Dendritic cell treated with granulocyte-macrophage colony-stimulating factor and Interleukin-4, amounts not matched to agents 40 ng/mL and 50 ng/mL, for 4 days (primary cell): Measurements from ENCODE around the gene NT5DC1.
"Not testable (repeated sequence)": the region's sequence is repeated elsewhere in the genome, so short reads cannot be mapped to it uniquely, and the experiment has no call there.

Experiments used
- H3K27ac Mint-ChIP-seq: one replicate; pipeline ENCODE4 v1.8.0; 2022; ENCODE audit warnings: mild to moderate bottlenecking, mixed read lengths
- H3K27me3 Mint-ChIP-seq: one replicate; pipeline ENCODE4 v1.8.0; 2022; ENCODE audit warnings: mild to moderate bottlenecking, mixed read lengths
- H3K36me3 Mint-ChIP-seq: one replicate; pipeline ENCODE4 v1.8.0; 2022; ENCODE audit warnings: low read depth, mixed read lengths
- H3K4me1 Mint-ChIP-seq: one replicate; pipeline ENCODE4 v1.8.0; 2022; ENCODE audit warnings: low read depth, mixed read lengths
- H3K4me3 Mint-ChIP-seq: one replicate; pipeline ENCODE4 v1.8.0; 2022; ENCODE audit warnings: mild to moderate bottlenecking, moderate library complexity, mixed read lengths
- H3K9me3 Mint-ChIP-seq: one replicate; pipeline ENCODE4 v1.8.0; 2022; ENCODE audit warnings: mixed read lengths
- intact Hi-C: fragments of 100-400 bp; cut with micrococcal nuclease; formaldehyde crosslinking; loops from one replicate; pipeline ENCODE4 v1.15.0; 2022

The NT5DC1 gene

DNA sequence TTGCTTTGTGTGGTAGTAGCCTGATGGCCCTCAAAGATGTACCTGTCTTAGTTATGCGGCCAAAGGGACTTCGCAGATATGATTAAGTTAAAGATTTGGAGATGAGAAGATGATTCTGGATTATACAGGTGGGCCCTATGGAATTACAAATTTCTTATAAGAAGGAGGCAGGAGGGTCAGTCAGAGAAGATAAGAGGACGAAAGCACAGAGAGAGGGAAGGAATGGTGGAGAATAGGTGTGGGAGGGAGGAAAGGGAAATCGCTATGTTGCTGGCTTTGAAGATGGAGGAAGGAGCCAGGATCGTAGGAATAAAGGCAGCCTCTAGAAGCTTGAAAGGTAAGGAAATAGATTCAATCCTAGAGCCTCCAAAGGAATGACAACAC, 180.3 kb downstream of the NT5DC1 start:
- Mint-ChIP-seq H3K4me1 (peaks cover 38% of the 10 kb centered on the region), H3K36me3 (peaks cover 32% of the 10 kb centered on the region), H3K4me3 (no peak overlapping the region), H3K27me3 (no peaks in the 10 kb centered on the region), H3K27ac (peak overlapping the region; percentile 91), H3K9me3 (no peaks in the 10 kb centered on the region)
- intact Hi-C loops: no loop called here

DNA sequence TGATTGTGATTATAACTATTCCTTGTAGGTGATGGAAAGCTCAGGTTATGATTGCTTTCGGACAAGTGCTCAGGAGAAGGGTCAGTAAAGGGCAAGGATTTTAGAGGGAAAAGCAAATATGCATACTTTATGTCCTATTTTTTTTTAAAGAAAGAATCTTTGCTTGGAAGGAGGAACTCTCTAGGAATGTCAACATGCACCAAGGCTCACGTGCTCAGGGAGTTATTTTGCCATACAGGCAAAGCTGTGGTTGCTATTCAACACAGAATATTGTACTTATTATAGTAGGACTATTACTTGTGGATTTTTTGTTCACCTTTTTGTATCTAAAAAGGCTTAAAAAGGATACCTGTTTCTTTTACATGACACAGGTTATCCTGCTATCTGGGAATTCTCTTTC, 182.0 kb downstream of the NT5DC1 start:
- intact Hi-C loops: no loop called here
- no peaks in the 10 kb centered on the region for H3K27me3 Mint-ChIP-seq
- H3K4me3 Mint-ChIP-seq: no peak overlapping the region
- H3K27ac Mint-ChIP-seq: no peak overlapping the region
- peaks cover 25% of the 10 kb centered on the region for H3K4me1 Mint-ChIP-seq
- H3K9me3 Mint-ChIP-seq: no peaks in the 10 kb centered on the region
- peaks cover 23% of the 10 kb centered on the region for H3K36me3 Mint-ChIP-seq

DNA sequence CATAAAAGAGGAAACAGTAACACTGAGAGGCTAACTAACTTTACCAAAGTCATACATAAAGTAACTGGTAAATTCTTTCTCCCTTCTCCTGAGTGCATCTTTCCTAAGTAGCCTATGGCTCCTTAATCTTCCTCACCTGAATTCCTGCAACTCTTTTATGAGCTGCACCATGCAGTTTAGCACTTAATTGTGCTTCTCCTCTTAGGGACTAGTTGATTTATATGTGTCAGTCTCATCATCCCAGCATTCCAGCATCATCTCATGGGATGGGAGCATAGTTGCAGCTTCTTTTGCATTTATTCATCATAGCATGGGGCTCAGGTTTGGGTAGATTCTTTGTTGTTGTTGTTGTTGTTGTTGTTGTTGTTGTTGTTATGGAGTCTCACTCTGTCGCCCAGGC, 182.5 kb downstream of the NT5DC1 start:
- Mint-ChIP-seq H3K36me3 (peaks cover 18% of the 10 kb centered on the region), H3K4me3 (no peak overlapping the region), H3K9me3 (no peaks in the 10 kb centered on the region), H3K27me3 (no peaks in the 10 kb centered on the region), H3K4me1 (peaks cover 20% of the 10 kb centered on the region), H3K27ac (no peak overlapping the region)
- intact Hi-C loops: no loop called here

DNA sequence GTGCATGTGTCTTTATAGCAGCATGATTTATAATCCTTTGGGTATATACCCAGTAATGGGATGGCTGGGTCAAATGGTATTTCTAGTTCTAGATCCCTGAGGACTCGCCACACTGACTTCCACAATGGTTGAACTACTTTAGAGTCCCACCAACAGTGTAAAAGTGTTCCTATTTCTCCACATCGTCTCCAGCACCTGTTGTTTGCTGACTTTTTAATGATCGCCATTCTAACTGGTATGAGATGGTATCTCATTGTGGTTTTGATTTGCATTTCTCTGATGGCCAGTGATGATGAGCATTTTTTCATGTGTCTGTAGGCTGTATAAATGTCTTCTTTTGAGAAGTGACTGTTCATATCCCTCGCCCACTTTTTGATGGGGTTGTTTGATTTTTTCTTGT, 184.3 kb downstream of the NT5DC1 start:
- not testable (repeated sequence) for H3K27ac Mint-ChIP-seq, H3K9me3 Mint-ChIP-seq, H3K27me3 Mint-ChIP-seq, H3K36me3 Mint-ChIP-seq, H3K4me3 Mint-ChIP-seq, H3K4me1 Mint-ChIP-seq
- intact Hi-C loops: loop anchor here (5.0 kb wide), 1 partner anchor 87 kb away; the partner anchor contains the start of gene DSE

DNA sequence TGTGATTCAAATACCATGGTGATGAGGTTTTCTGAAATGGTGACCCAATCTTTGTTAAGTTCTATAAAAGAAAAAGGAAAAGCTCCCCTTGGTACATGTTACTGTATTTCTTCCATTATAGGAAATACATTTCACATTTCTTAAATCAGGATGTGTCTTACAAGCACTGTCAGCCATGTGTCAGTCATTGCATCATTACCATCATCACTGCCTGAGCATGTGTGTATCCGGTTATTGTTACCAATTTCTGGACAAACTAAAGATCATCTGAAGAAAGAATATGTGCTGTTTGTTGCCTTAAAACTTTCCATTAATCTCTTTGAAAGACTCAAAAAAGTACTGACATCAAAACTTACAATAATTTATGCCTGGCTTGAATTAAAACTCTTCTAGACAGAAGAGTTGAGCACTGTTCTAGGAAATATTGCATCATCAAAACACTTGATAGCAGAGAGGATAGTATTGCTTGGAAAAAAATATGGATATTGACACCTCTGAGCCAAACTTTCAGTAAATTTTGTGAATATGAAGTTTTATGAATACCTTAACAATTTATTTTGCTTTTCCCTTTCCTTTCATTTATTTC, 186.2 kb downstream of the NT5DC1 start:
- no peaks in the 10 kb centered on the region for H3K36me3 Mint-ChIP-seq
- no peaks in the 10 kb centered on the region for H3K27me3 Mint-ChIP-seq
- H3K9me3 Mint-ChIP-seq: no peaks in the 10 kb centered on the region
- no peaks in the 10 kb centered on the region for H3K4me1 Mint-ChIP-seq
- no peak overlapping the region for H3K4me3 Mint-ChIP-seq
- intact Hi-C loops: loop anchor here (1.0 to 5.0 kb wide), 2 partner anchors 85 to 245 kb away; partner anchors contain the start of gene DSE
- H3K27ac Mint-ChIP-seq: no peak overlapping the region

DNA sequence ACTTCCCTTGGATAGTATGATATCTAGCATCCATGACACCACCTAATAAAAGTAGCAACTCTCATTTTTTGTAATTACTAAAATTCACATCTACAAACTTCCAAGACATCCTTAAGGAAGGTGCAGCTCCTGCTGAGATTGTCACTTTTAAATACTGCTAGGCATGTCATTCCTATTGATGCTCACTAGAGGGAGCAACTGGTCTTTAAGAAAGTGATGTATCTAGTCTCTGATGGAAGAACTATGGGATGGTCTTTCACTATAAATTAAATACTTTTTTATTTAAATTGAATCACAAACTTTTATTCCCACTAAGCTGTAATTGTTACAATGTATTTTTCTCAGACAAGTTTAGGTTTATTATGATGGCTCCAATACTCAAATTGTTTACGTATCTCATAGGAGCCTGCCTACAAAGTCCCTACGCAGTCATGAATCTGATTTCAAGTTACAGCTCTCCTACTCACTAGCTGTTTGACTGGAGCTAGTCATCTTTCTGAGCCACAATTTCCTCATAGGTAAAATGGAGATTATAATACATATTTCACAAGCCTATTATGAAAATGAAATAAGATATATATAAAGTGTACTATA, 187.1 kb downstream of the NT5DC1 start:
- Mint-ChIP-seq H3K4me3 (no peak overlapping the region), H3K27ac (no peak overlapping the region), H3K27me3 (no peaks in the 10 kb centered on the region), H3K9me3 (no peaks in the 10 kb centered on the region), H3K4me1 (no peaks in the 10 kb centered on the region), H3K36me3 (no peaks in the 10 kb centered on the region)
- intact Hi-C loops: loop anchor here (1.0 to 5.0 kb wide), 2 partner anchors 85 to 245 kb away; partner anchors contain the start of gene DSE

DNA sequence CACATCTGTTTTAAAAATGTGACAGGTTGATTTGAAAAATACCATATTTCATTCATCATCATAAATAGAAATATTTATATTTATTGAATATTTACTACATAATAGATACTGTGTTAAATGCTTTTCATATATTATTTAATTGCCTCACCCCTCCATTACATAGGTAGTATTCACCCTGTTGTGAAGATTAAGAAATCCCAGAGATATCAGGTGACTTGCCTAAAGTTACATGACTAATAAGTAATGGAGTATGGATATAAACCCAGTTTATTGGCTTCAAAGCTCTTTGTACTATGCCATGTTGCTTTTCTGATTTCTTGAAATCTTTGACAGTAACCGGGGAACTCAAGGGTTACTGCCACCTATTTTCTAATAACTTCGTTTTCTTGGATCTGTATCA, 189.2 kb downstream of the NT5DC1 start:
- H3K4me3 Mint-ChIP-seq: no peak overlapping the region
- H3K4me1 Mint-ChIP-seq: peaks cover 8% of the 10 kb centered on the region
- H3K36me3 Mint-ChIP-seq: no peaks in the 10 kb centered on the region
- intact Hi-C loops: loop anchor here (5.0 kb wide), 1 partner anchor 82 kb away; the partner anchor contains the start of gene DSE
- no peak overlapping the region for H3K27ac Mint-ChIP-seq
- no peaks in the 10 kb centered on the region for H3K9me3 Mint-ChIP-seq
- no peaks in the 10 kb centered on the region for H3K27me3 Mint-ChIP-seq

DNA sequence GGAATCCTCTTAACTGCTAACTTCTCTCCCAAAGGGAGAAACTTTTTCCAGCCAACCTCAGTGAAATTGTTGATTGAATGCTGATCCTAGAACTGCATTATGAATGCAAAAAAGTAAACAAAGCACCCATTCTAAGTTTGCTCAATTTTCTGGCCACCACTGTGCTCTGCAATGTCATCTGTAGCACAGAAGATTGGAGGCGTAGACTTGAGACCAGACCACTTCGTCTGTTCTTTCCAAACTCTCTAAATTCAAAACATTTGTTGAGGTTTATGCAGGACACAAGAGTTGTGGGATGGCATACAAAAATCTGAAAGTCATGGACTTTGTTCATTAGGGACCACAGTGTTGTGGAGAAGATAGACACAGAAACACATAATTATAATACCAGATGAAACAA, 190.1 kb downstream of the NT5DC1 start:
- Mint-ChIP-seq H3K27ac (no peak overlapping the region), H3K36me3 (no peaks in the 10 kb centered on the region), H3K9me3 (no peaks in the 10 kb centered on the region), H3K4me1 (peaks cover 11% of the 10 kb centered on the region), H3K27me3 (no peaks in the 10 kb centered on the region), H3K4me3 (no peak overlapping the region)
- intact Hi-C loops: no loop called here

DNA sequence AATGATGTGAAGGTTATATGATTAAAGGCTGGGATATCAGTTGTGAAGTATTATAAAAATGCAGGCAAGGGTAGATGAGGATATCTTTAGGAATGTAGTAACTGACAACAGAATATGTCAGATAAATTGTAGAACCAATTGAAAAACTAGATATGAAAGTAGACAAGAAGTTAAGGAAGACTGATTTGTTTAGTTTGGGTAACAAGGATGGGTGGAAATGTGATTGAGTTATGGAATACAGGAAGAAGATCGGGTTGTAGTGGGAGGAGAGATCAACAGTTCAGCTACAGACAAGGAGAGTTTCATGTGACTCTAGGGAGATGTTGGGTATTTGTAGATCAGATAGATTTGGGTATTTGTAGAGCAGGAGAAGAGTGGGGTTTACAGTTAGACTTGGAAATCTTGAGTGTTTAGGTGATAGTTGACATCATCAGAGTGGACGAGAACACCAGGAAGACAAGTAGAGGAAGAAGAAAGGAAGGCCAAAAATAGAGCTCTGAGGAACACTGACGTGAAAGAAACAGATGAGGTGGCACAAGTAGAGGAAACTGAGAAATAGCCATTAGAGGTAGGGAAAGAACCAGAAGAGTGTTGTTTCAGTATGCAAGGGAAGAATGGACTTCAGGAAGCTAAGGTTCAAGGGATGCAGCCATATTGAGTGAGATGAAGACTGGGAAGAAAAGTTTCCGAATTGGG, 191.2 kb downstream of the NT5DC1 start:
- intact Hi-C loops: no loop called here
- no peak overlapping the region for H3K27ac Mint-ChIP-seq
- no peaks in the 10 kb centered on the region for H3K27me3 Mint-ChIP-seq
- H3K4me3 Mint-ChIP-seq: no peak overlapping the region
- H3K9me3 Mint-ChIP-seq: no peaks in the 10 kb centered on the region
- H3K4me1 Mint-ChIP-seq: peaks cover 19% of the 10 kb centered on the region
- H3K36me3 Mint-ChIP-seq: no peaks in the 10 kb centered on the region

DNA sequence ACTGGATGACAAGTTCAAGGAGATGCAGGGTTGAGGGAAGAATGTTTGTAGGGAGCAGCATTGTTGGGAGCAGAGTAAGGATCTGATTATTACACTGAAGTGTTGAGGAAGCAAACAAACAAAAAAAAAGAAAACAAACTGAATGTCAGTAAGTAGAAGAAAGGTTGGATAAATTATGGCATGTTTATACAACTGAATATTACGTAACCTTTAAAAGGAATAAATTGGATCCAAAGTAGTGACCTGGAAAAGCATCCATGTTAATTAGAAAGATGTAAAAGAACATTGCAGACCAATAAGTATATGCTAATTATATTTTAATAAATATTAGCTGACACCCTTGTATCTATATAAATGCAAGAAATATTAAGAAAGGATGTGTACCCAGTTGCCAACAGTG, 191.9 kb downstream of the NT5DC1 start:
- intact Hi-C loops: no loop called here
- Mint-ChIP-seq H3K4me3 (no peak overlapping the region), H3K27ac (no peak overlapping the region), H3K36me3 (no peaks in the 10 kb centered on the region), H3K4me1 (peaks cover 25% of the 10 kb centered on the region), H3K27me3 (no peaks in the 10 kb centered on the region), H3K9me3 (no peaks in the 10 kb centered on the region)

DNA sequence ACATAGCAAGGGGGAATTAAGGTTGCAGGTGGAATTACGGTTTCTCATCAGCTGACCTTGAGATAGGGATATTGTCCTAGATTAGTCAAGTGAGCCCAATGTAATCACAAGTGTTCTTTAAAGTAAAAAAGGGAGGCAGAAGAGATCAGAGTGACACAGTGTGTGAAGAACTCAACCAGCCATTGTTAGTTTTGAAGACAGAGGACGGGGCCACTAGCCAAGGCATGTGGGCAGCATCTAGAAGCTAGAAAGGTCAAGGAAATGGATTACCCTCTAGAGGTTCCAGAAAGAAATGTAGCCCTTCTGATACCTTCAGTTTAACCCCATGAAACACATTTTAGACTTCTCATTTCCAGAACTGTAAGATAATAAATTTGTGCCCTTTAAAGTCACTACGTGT, 197.6 kb downstream of the NT5DC1 start:
- intact Hi-C loops: no loop called here
- no peak overlapping the region for H3K4me3 Mint-ChIP-seq
- H3K27me3 Mint-ChIP-seq: no peaks in the 10 kb centered on the region
- no peak overlapping the region for H3K27ac Mint-ChIP-seq
- peaks cover 40% of the 10 kb centered on the region for H3K4me1 Mint-ChIP-seq
- no peaks in the 10 kb centered on the region for H3K36me3 Mint-ChIP-seq
- no peaks in the 10 kb centered on the region for H3K9me3 Mint-ChIP-seq

DNA sequence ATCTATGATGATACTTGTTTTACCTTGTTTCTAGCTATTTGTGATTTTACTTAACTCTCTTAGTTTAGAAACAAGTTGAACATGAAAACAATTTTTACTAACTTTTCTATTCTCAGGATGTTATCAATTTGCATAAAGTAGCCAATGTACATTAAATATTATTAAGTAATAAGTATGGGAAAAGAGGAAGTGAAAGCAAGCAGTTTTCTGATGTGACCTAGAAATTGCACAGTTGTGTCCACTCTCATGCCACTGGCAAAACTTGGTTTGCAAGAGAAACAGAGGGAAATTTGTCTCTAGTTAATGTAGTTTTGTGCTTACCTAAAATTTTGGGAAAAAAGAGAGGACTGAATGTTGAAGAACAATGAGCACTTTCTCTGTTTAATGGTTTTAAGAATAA, 198.3 kb downstream of the NT5DC1 start:
- Mint-ChIP-seq H3K4me1 (peaks cover 40% of the 10 kb centered on the region), H3K4me3 (no peak overlapping the region), H3K9me3 (no peaks in the 10 kb centered on the region), H3K27me3 (no peaks in the 10 kb centered on the region), H3K36me3 (no peaks in the 10 kb centered on the region), H3K27ac (no peak overlapping the region)
- intact Hi-C loops: no loop called here
